HepG2 (cell line): ENCODE measurements around the gene TMEM44. TPM values are rescaled to one million over a fixed set of nuclear protein-coding genes. Genes with fewer than 3 reads are reported as not detected.

Source experiments
- ADNP ChIP-seq: sonication (generic); formaldehyde crosslinking; IDR thresholded peaks from 2 replicates; pipeline ENCODE4 v1.4.0; 2020; ENCODE audit warnings: missing genetic modification reagents
- EEA1 ChIP-seq: sonication (generic); formaldehyde crosslinking; IDR thresholded peaks from 2 replicates; pipeline ENCODE4 v1.5.1; 2020; ENCODE audit warnings: mild to moderate bottlenecking, missing genetic modification reagents, borderline replicate concordance
- MIXL1 ChIP-seq: IDR thresholded peaks from 2 replicates; pipeline ENCODE4 v1.6.1; 2016
- ZFP41 ChIP-seq: sonication (generic); formaldehyde crosslinking; IDR thresholded peaks from 2 replicates; pipeline ENCODE4 v1.4.0; 2020; ENCODE audit warnings: mild to moderate bottlenecking, missing genetic modification reagents, borderline replicate concordance
- ZNF124 ChIP-seq: sonication (generic); formaldehyde crosslinking; IDR thresholded peaks from 2 replicates; pipeline ENCODE4 v1.4.0; 2020; ENCODE audit warnings: missing genetic modification reagents
- ZNF616 ChIP-seq: sonication (generic); formaldehyde crosslinking; IDR thresholded peaks from 2 replicates; pipeline ENCODE4 v1.5.0; 2020; ENCODE audit warnings: low read depth, mild to moderate bottlenecking, missing genetic modification reagents
- polyA plus RNA-seq, 8 experiments: library from polyadenylated mRNA; depleted of rRNA in 3 of 8; stranded (reverse) in 7 of 8; unstranded in 1 of 8; fragments of >200 nt; fragmentation: Illumina TruSeq in 4 of 8; extraction: Trizol in 4 of 8; gene quantifications; 2 replicates each; pipeline versions ENCODE4 v1.2.1 to v1.2.3, GENCODE V29; 2011 to 2016; ENCODE audit warnings: low read depth in 4 of 8, missing spikeins in 1 of 8, mixed read lengths in 1 of 8; ENCODE audit not compliant: insufficient read depth in 1 of 8
- total RNA-seq, 5 experiments: library from RNA; depleted of rRNA; stranded (reverse); fragments of >200 nt; fragmentation: Illumina TruSeq; extraction: Trizol; gene quantifications; 2 replicates each; pipeline ENCODE4 v1.2.3, GENCODE V29; 2016; ENCODE audit warnings: low read depth in 1 of 5
- TF ChIP-seq, protein P1 (sequence below), 2 experiments: fragments of 450-650 bp in 1 of 2; sonication (generic) in 1 of 2; formaldehyde crosslinking in 1 of 2; IDR thresholded peaks; 2 replicates each; pipeline versions ENCODE4 v1.6.1 to v1.8.0; 2016 to 2022; ENCODE audit warnings: antibody characterized with exemption in 1 of 2, mild to moderate bottlenecking in 1 of 2, missing genetic modification reagents in 1 of 2

The TMEM44 gene
- total and polyA plus RNA-seq, 2 of the 13 experiments (the other 11 are each of a cell fraction or from before 2014, with no cell fraction given), result 7.3 to 13.8 TPM

DNA sequence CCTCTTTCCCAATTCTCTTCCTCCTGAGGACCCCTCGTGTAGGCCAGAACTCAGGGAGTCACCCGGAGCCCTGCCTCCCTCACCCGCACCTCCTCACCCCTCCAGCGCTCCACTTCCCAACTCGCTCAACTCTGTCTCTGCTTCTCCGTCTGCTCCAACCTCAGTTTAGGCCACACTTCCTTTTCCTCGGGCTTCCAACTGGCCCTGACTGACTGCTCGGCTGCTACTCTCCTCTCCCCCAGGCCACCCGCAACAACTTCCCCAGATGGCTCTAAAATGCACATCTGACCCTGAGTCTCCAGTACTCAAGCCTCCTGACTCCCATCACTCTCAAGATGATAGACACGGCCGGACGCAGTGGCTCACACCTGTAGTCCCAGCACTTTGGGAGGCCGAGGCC is 23.6 kb downstream of the TMEM44 start (continued):
- no peak for TF ChIP-seq ADNP (CRISPR knock-in tag)
- no peak for TF ChIP-seq EEA1 (CRISPR knock-in tag)
- no peak for TF ChIP-seq ZNF124 (CRISPR knock-in tag)
- no peak for TF ChIP-seq ZFP41 (CRISPR knock-in tag)
- TF ChIP-seq, protein P1, sequence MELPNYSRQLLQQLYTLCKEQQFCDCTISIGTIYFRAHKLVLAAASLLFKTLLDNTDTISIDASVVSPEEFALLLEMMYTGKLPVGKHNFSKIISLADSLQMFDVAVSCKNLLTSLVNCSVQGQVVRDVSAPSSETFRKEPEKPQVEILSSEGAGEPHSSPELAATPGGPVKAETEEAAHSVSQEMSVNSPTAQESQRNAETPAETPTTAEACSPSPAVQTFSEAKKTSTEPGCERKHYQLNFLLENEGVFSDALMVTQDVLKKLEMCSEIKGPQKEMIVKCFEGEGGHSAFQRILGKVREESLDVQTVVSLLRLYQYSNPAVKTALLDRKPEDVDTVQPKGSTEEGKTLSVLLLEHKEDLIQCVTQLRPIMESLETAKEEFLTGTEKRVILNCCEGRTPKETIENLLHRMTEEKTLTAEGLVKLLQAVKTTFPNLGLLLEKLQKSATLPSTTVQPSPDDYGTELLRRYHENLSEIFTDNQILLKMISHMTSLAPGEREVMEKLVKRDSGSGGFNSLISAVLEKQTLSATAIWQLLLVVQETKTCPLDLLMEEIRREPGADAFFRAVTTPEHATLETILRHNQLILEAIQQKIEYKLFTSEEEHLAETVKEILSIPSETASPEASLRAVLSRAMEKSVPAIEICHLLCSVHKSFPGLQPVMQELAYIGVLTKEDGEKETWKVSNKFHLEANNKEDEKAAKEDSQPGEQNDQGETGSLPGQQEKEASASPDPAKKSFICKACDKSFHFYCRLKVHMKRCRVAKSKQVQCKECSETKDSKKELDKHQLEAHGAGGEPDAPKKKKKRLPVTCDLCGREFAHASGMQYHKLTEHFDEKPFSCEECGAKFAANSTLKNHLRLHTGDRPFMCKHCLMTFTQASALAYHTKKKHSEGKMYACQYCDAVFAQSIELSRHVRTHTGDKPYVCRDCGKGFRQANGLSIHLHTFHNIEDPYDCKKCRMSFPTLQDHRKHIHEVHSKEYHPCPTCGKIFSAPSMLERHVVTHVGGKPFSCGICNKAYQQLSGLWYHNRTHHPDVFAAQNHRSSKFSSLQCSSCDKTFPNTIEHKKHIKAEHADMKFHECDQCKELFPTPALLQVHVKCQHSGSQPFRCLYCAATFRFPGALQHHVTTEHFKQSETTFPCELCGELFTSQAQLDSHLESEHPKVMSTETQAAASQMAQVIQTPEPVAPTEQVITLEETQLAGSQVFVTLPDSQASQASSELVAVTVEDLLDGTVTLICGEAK (IDR thresholded peaks at IDR 0.05), result no peak
- TF ChIP-seq, protein P1 (CRISPR knock-in tag; IDR thresholded peaks at IDR 0.05), result no peak
- no peak for TF ChIP-seq MIXL1
- TF ChIP-seq ZNF616 (CRISPR knock-in tag), result no peak
